PC-3 (cell line): ENCODE results near the gene TCF3. TPM values are rescaled to one million over a fixed set of nuclear protein-coding genes. Genes with fewer than 3 reads are reported as not detected.
"Not testable (repeated sequence)": the region's sequence is repeated elsewhere in the genome, so short reads cannot be mapped to it uniquely, and the experiment has no call there.

Source experiments
- ATAC-seq: fragments of 200-7000 bp; cut with Tn5 transposase; 2 replicates; pipeline ENCODE4 v1.9.1; 2020; ENCODE audit warnings: mild to moderate bottlenecking, moderate library complexity
- BruUV-seq: library from RNA; stranded (reverse); fragments of 400-500 nt; replicated peaks from 2 replicates; lab custom pipeline; 2021; lab: Mats Ljungman, UMichigan
- CTCF ChIA-PET: fragments of 300-600 bp; sonication (Branson Sonifier 250); formaldehyde crosslinking; loops from one replicate; lab custom pipeline; 2022; ENCODE audit warnings: antibody characterized with exemption; lab: Charles Lee
- POLR2A ChIA-PET: fragments of 300-600 bp; sonication (Branson Sonifier 250); formaldehyde crosslinking; loops from one replicate; lab custom pipeline; 2022; ENCODE audit warnings: antibody characterized with exemption; ENCODE audit not compliant: unreplicated experiment; lab: Charles Lee
- DNase-seq: peaks from one replicate; pipeline ENCODE4 v3.0.0-alpha.2; 2015
- H2AFZ ChIP-seq: fragments of 300-600 bp; sonication (generic); 2 replicates; pipeline ENCODE4 v1.6.0; 2016; ENCODE audit warnings: antibody characterized with exemption, low read length
- H3F3A ChIP-seq: fragments of 300-600 bp; sonication (generic); one replicate; pipeline ENCODE4 v1.6.0; 2017; ENCODE audit warnings: antibody characterized with exemption, low read length, control low read depth, mild to moderate bottlenecking; ENCODE audit not compliant: unreplicated experiment
- H3K27ac ChIP-seq: fragments of 300-600 bp; sonication (generic); 2 replicates; pipeline ENCODE4 v1.5.1; 2016; ENCODE audit warnings: mild to moderate bottlenecking, low read length
- H3K27me3 ChIP-seq: fragments of 300-600 bp; sonication (generic); 2 replicates; pipeline ENCODE4 v1.6.1; 2016; ENCODE audit warnings: low read length, mixed read lengths
- H3K36me3 ChIP-seq: fragments of 300-600 bp; sonication (generic); 2 replicates; pipeline ENCODE4 v1.6.1; 2016; ENCODE audit warnings: low read depth, mixed run types, low read length, mixed read lengths
- H3K4me1 ChIP-seq: fragments of 300-600 bp; sonication (generic); 2 replicates; pipeline ENCODE4 v1.5.1; 2016; ENCODE audit warnings: low read length; ENCODE audit not compliant: insufficient read depth
- H3K4me2 ChIP-seq: fragments of 300-600 bp; sonication (generic); 2 replicates; pipeline ENCODE4 v1.6.0; 2016; ENCODE audit warnings: low read length
- H3K4me3 ChIP-seq: fragments of 300-600 bp; sonication (generic); 2 replicates; pipeline ENCODE4 v1.5.1; 2016; ENCODE audit warnings: mild to moderate bottlenecking, low read length, mixed read lengths
- H3K79me2 ChIP-seq: fragments of 300-600 bp; sonication (generic); 2 replicates; pipeline ENCODE4 v1.6.1; 2017; ENCODE audit warnings: low read length, mixed read lengths
- H3K9ac ChIP-seq: fragments of 300-600 bp; sonication (generic); 2 replicates; pipeline ENCODE4 v1.6.0; 2016; ENCODE audit warnings: mild to moderate bottlenecking, low read length
- H3K9me2 ChIP-seq: fragments of 300-600 bp; sonication (generic); replicated peaks from 2 replicates; pipeline ENCODE4 v1.6.1; 2016; ENCODE audit warnings: mixed run types, low read length, mixed read lengths
- H3K9me3 ChIP-seq: fragments of 300-600 bp; sonication (generic); 2 replicates; pipeline ENCODE4 v1.6.1; 2016; ENCODE audit warnings: low read length, mixed read lengths
- H4K20me1 ChIP-seq: fragments of 300-600 bp; sonication (generic); 2 replicates; pipeline ENCODE4 v1.6.1; 2016; ENCODE audit warnings: low read length, mixed read lengths
- CTCF ChIP-seq: fragments of 300-600 bp; sonication (generic); conservative IDR thresholded peaks from 2 replicates; pipeline ENCODE4 v1.5.1; 2017; ENCODE audit warnings: antibody characterized with exemption, low read depth, mild to moderate bottlenecking, low read length
- EZH2 ChIP-seq: fragments of 300-600 bp; sonication (generic); IDR thresholded peaks from one replicate; pipeline ENCODE4 v1.6.1; 2017; ENCODE audit warnings: antibody characterized with exemption, mild to moderate bottlenecking, low read length; ENCODE audit not compliant: unreplicated experiment
- EZH2phosphoT487 ChIP-seq: fragments of 300-600 bp; sonication (generic); IDR thresholded peaks from 2 replicates; pipeline ENCODE4 v1.6.1; 2018; ENCODE audit warnings: mild to moderate bottlenecking, antibody characterized with exemption, low read length, borderline replicate concordance
- intact Hi-C: fragments of 100-400 bp; cut with micrococcal nuclease; formaldehyde crosslinking; loops from 2 replicates; pipeline ENCODE4 v1.9.0; 2023
- total RNA-seq: library from RNA; depleted of rRNA; stranded (reverse); fragments of >200 nt; gene quantifications from 2 replicates; pipeline ENCODE4 v1.2.3, GENCODE V29; 2014

TCF3 gene
- total RNA-seq, 1 experiment from 2014 or later: 147 TPM

GRCh38 chr19:1699998-1700732 is 47.8 kb upstream of the TCF3 start:
- no peaks in the 10 kb centered on the region for H4K20me1 ChIP-seq
- peaks cover 21% of the 10 kb centered on the region for H3K27me3 ChIP-seq
- no peaks in the 10 kb centered on the region for H3F3A ChIP-seq
- intact Hi-C loops: no loop called here
- H3K27ac ChIP-seq: no peak overlapping the region
- H3K4me3 ChIP-seq: no peak overlapping the region
- ChIA-PET CTCF (no interaction called here), POLR2A (no interaction called here)
- no peaks in the 10 kb centered on the region for H3K9me2 ChIP-seq
- no peak for TF ChIP-seq EZH2
- no peak for TF ChIP-seq CTCF
- TF ChIP-seq EZH2phosphoT487: no peak
- no peak for DNase-seq
- no peaks in the 10 kb centered on the region for H3K4me1 ChIP-seq
- BruUV-seq: no TSS peak
- H3K79me2 ChIP-seq: no peaks in the 10 kb centered on the region
- no peak overlapping the region for H2AFZ ChIP-seq
- H3K36me3 ChIP-seq: no peaks in the 10 kb centered on the region
- H3K9me3 ChIP-seq: no peaks in the 10 kb centered on the region
- no peak overlapping the region for H3K9ac ChIP-seq
- no peak for ATAC-seq
- peak overlapping the region; percentile 19; the same call in 1 of the 2 replicates for H3K4me2 ChIP-seq

GRCh38 chr19:1699386-1699785 is 47.0 kb upstream of the TCF3 start:
- no peak overlapping the region for H3K9ac ChIP-seq
- no peak overlapping the region for H3K27ac ChIP-seq
- intact Hi-C loops: no loop called here
- no peak for DNase-seq
- CTCF ChIA-PET: no interaction called here
- H3K4me2 ChIP-seq: no peak overlapping the region
- H3K9me3 ChIP-seq: no peaks in the 10 kb centered on the region
- no peaks in the 10 kb centered on the region for H3K4me1 ChIP-seq
- no peak for TF ChIP-seq EZH2
- TF ChIP-seq CTCF: no peak
- no peak for TF ChIP-seq EZH2phosphoT487
- no peak overlapping the region for H3K4me3 ChIP-seq
- H3K79me2 ChIP-seq: no peaks in the 10 kb centered on the region
- no peak for ATAC-seq
- BruUV-seq: no TSS peak
- H3K27me3 ChIP-seq: peaks cover 21% of the 10 kb centered on the region
- no peaks in the 10 kb centered on the region for H4K20me1 ChIP-seq
- H3K9me2 ChIP-seq: no peaks in the 10 kb centered on the region
- H2AFZ ChIP-seq: no peak overlapping the region
- H3K36me3 ChIP-seq: no peaks in the 10 kb centered on the region
- H3F3A ChIP-seq: no peaks in the 10 kb centered on the region
- POLR2A ChIA-PET: no interaction called here

- DNase-seq (no peak), ATAC-seq (no peak)
- no peak overlapping the region for H3K9ac ChIP-seq
- H3K4me3 ChIP-seq: no peak overlapping the region
- H3K36me3 ChIP-seq: no peaks in the 10 kb centered on the region
- CTCF ChIA-PET: no interaction called here
- H2AFZ ChIP-seq: no peak overlapping the region
- no peaks in the 10 kb centered on the region for H3K9me3 ChIP-seq
- intact Hi-C loops: no loop called here
- H3K4me2 ChIP-seq: no peak overlapping the region
- no peaks in the 10 kb centered on the region for H3K4me1 ChIP-seq
- no peaks in the 10 kb centered on the region for H3F3A ChIP-seq
- H3K27me3 ChIP-seq: peaks cover 21% of the 10 kb centered on the region
- H3K79me2 ChIP-seq: no peaks in the 10 kb centered on the region
- POLR2A ChIA-PET: no interaction called here
- H3K27ac ChIP-seq: no peak overlapping the region
- no peaks in the 10 kb centered on the region for H4K20me1 ChIP-seq
- H3K9me2 ChIP-seq: no peaks in the 10 kb centered on the region
- no TSS peak for BruUV-seq
- TF ChIP-seq CTCF (no peak), EZH2phosphoT487 (no peak), EZH2 (no peak)
These were observed 46.2 kb upstream of the TCF3 start for GRCh38 chr19:1698636-1699035.

GRCh38 chr19:1695481-1695880 is 43.1 kb upstream of the TCF3 start:
- H3F3A ChIP-seq, BruUV-seq, H3K9me2 ChIP-seq, H3K4me2 ChIP-seq, H3K4me3 ChIP-seq, H3K36me3 ChIP-seq, H3K9me3 ChIP-seq, H3K27me3 ChIP-seq, H2AFZ ChIP-seq, H3K79me2 ChIP-seq, intact Hi-C loops, H4K20me1 ChIP-seq, DNase-seq, H3K9ac ChIP-seq, CTCF ChIA-PET, H3K4me1 ChIP-seq, H3K27ac ChIP-seq, POLR2A ChIA-PET, ATAC-seq: not testable (repeated sequence)
